DOHH2 (cell line): ENCODE results near the gene AHCYL1.

ENCODE experiments used
- CTCF ChIP-seq: fragments of 200-600 bp; sonication (generic); IDR thresholded peaks from one replicate; pipeline ENCODE4 v1.5.1; 2014; ENCODE audit warnings: antibody characterized with exemption, mild to moderate bottlenecking, low read depth, low read length; ENCODE audit not compliant: poor library complexity, severe bottlenecking
- EZH2phosphoT487 ChIP-seq: fragments of 200-600 bp; sonication (generic); IDR thresholded peaks from 2 replicates; pipeline ENCODE4 v1.6.1; 2017; ENCODE audit warnings: borderline replicate concordance, mild to moderate bottlenecking, antibody characterized with exemption, low read length, moderate library complexity, mixed read lengths

DNA sequence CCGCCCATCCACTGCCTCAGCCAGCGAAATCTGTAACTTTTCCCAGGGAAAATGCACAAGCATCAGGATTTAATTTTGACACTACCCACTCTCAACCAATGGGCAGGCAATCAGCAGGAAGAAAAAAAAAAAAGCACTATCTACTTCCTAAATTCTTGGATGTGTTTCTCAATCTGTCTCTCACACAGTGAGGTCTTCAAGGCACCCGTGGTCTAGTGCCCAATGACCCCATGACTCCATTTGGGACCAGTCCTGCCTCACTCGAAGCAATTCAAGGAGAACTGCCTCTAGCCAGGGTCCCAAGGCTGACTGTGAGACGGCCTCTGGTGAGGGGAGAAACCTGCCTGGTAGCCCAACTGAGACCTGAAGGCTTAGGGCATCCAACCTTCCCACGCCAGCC is 38.1 kb upstream of the AHCYL1 start:
- no peak for TF ChIP-seq EZH2phosphoT487
- no peak for TF ChIP-seq CTCF
